ENCODE results near the gene MLLT6. TPM values are rescaled to one million over a fixed set of nuclear protein-coding genes. Genes with fewer than 3 reads are reported as not detected.

MLLT6 gene
- total RNA-seq, 1 experiment from 2014 or later, result 48.0 TPM

DNA sequence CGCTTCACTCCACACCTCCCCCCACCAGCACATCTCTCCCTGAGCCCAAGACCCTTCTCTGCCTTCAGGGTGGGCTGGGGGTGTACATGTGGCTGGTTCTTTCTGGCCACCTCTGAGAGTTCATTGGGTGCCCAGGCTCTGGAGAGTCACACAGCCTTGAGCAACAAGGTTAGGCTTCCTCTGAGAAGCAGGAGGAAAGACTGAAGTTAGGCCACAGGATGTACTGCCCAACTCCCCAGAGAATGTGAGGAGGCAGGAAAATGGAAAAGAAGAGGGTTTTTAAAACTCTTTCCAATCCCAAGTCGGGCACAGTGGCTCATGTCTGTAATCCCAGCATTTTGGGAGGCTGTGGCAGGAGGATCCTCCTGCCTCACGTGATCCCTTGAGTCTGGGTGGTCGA is 35.7 kb downstream of the MLLT6 start:
- ChIA-PET CTCF (no interaction called here), POLR2A (no interaction called here)
- TF ChIP-seq, protein P1, sequence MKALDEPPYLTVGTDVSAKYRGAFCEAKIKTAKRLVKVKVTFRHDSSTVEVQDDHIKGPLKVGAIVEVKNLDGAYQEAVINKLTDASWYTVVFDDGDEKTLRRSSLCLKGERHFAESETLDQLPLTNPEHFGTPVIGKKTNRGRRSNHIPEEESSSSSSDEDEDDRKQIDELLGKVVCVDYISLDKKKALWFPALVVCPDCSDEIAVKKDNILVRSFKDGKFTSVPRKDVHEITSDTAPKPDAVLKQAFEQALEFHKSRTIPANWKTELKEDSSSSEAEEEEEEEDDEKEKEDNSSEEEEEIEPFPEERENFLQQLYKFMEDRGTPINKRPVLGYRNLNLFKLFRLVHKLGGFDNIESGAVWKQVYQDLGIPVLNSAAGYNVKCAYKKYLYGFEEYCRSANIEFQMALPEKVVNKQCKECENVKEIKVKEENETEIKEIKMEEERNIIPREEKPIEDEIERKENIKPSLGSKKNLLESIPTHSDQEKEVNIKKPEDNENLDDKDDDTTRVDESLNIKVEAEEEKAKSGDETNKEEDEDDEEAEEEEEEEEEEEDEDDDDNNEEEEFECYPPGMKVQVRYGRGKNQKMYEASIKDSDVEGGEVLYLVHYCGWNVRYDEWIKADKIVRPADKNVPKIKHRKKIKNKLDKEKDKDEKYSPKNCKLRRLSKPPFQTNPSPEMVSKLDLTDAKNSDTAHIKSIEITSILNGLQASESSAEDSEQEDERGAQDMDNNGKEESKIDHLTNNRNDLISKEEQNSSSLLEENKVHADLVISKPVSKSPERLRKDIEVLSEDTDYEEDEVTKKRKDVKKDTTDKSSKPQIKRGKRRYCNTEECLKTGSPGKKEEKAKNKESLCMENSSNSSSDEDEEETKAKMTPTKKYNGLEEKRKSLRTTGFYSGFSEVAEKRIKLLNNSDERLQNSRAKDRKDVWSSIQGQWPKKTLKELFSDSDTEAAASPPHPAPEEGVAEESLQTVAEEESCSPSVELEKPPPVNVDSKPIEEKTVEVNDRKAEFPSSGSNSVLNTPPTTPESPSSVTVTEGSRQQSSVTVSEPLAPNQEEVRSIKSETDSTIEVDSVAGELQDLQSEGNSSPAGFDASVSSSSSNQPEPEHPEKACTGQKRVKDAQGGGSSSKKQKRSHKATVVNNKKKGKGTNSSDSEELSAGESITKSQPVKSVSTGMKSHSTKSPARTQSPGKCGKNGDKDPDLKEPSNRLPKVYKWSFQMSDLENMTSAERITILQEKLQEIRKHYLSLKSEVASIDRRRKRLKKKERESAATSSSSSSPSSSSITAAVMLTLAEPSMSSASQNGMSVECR (CRISPR knock-in tag; IDR thresholded peaks at IDR 0.05; ENCODE audit: borderline replicate concordance), result no peak
- TF ChIP-seq, protein P2, sequence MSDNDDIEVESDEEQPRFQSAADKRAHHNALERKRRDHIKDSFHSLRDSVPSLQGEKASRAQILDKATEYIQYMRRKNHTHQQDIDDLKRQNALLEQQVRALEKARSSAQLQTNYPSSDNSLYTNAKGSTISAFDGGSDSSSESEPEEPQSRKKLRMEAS (CRISPR knock-in tag; IDR thresholded peaks at IDR 0.05), result no peak
- no peak for TF ChIP-seq MYBL2 (CRISPR knock-in tag; IDR thresholded peaks at IDR 0.05)
- TF ChIP-seq, protein P3, sequence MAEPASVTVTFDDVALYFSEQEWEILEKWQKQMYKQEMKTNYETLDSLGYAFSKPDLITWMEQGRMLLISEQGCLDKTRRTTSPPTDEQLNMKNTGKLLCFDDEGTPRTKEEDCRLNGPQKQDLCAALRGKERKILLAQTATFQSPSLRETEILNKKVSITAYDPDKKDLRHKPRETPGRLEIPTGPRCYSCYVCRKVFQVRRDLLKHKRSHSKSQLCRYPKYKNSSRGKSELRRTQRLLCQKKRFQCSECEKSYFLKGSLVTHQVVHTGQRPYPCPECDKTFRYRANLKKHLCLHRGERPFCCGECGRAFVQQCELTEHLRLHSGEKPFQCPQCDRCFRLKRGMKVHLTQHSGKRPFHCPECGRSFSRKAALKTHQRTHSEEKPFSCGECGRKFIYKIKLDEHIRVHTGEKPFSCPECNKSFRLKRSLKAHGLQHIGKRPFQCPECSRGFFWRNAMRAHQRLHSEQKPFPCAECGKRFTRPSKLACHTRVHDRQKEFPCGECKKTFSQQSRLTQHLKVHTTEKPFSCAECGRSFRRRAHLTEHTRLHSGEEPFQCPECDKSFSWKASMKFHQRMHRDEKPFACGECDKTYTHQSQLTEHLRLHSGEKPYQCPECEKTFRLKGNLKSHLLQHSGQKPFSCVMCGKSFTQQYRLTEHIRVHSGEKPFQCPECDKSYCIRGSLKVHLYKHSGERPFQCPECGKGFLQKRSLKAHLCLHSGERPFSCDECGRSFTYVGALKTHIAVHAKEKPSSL (CRISPR knock-in tag; conservative IDR thresholded peaks at IDR 0.05), result no peak
- TF ChIP-seq, protein P4, sequence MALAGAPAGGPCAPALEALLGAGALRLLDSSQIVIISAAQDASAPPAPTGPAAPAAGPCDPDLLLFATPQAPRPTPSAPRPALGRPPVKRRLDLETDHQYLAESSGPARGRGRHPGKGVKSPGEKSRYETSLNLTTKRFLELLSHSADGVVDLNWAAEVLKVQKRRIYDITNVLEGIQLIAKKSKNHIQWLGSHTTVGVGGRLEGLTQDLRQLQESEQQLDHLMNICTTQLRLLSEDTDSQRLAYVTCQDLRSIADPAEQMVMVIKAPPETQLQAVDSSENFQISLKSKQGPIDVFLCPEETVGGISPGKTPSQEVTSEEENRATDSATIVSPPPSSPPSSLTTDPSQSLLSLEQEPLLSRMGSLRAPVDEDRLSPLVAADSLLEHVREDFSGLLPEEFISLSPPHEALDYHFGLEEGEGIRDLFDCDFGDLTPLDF (CRISPR knock-in tag; IDR thresholded peaks at IDR 0.05), result no peak
- TF ChIP-seq SMAD4 (CRISPR knock-in tag; IDR thresholded peaks at IDR 0.05), result no peak
- TF ChIP-seq ZNF232 (CRISPR knock-in tag; IDR thresholded peaks at IDR 0.05), result no peak
- TF ChIP-seq TEAD1 (CRISPR knock-in tag; IDR thresholded peaks at IDR 0.05), result no peak
- no peak for TF ChIP-seq HMGA2 (CRISPR knock-in tag; IDR thresholded peaks at IDR 0.05)
- no peak for TF ChIP-seq ZNF396 (CRISPR knock-in tag; IDR thresholded peaks at IDR 0.05; ENCODE audit: borderline replicate concordance)
- TF ChIP-seq, protein P5, sequence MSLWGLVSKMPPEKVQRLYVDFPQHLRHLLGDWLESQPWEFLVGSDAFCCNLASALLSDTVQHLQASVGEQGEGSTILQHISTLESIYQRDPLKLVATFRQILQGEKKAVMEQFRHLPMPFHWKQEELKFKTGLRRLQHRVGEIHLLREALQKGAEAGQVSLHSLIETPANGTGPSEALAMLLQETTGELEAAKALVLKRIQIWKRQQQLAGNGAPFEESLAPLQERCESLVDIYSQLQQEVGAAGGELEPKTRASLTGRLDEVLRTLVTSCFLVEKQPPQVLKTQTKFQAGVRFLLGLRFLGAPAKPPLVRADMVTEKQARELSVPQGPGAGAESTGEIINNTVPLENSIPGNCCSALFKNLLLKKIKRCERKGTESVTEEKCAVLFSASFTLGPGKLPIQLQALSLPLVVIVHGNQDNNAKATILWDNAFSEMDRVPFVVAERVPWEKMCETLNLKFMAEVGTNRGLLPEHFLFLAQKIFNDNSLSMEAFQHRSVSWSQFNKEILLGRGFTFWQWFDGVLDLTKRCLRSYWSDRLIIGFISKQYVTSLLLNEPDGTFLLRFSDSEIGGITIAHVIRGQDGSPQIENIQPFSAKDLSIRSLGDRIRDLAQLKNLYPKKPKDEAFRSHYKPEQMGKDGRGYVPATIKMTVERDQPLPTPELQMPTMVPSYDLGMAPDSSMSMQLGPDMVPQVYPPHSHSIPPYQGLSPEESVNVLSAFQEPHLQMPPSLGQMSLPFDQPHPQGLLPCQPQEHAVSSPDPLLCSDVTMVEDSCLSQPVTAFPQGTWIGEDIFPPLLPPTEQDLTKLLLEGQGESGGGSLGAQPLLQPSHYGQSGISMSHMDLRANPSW (CRISPR knock-in tag; conservative IDR thresholded peaks at IDR 0.05; ENCODE audit: low read depth), result no peak
- no peak for TF ChIP-seq NFATC4 (CRISPR knock-in tag; IDR thresholded peaks at IDR 0.05)
- TF ChIP-seq, protein P6, sequence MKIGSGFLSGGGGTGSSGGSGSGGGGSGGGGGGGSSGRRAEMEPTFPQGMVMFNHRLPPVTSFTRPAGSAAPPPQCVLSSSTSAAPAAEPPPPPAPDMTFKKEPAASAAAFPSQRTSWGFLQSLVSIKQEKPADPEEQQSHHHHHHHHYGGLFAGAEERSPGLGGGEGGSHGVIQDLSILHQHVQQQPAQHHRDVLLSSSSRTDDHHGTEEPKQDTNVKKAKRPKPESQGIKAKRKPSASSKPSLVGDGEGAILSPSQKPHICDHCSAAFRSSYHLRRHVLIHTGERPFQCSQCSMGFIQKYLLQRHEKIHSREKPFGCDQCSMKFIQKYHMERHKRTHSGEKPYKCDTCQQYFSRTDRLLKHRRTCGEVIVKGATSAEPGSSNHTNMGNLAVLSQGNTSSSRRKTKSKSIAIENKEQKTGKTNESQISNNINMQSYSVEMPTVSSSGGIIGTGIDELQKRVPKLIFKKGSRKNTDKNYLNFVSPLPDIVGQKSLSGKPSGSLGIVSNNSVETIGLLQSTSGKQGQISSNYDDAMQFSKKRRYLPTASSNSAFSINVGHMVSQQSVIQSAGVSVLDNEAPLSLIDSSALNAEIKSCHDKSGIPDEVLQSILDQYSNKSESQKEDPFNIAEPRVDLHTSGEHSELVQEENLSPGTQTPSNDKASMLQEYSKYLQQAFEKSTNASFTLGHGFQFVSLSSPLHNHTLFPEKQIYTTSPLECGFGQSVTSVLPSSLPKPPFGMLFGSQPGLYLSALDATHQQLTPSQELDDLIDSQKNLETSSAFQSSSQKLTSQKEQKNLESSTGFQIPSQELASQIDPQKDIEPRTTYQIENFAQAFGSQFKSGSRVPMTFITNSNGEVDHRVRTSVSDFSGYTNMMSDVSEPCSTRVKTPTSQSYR (CRISPR knock-in tag; IDR thresholded peaks at IDR 0.05), result no peak
- TF ChIP-seq NR1H2 (CRISPR knock-in tag; IDR thresholded peaks at IDR 0.05), result no peak
- TF ChIP-seq RORB (CRISPR knock-in tag; IDR thresholded peaks at IDR 0.05), result no peak
- TF ChIP-seq, protein P7, sequence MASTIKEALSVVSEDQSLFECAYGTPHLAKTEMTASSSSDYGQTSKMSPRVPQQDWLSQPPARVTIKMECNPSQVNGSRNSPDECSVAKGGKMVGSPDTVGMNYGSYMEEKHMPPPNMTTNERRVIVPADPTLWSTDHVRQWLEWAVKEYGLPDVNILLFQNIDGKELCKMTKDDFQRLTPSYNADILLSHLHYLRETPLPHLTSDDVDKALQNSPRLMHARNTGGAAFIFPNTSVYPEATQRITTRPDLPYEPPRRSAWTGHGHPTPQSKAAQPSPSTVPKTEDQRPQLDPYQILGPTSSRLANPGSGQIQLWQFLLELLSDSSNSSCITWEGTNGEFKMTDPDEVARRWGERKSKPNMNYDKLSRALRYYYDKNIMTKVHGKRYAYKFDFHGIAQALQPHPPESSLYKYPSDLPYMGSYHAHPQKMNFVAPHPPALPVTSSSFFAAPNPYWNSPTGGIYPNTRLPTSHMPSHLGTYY (CRISPR knock-in tag; IDR thresholded peaks at IDR 0.05), result no peak
- TF ChIP-seq, protein P8, sequence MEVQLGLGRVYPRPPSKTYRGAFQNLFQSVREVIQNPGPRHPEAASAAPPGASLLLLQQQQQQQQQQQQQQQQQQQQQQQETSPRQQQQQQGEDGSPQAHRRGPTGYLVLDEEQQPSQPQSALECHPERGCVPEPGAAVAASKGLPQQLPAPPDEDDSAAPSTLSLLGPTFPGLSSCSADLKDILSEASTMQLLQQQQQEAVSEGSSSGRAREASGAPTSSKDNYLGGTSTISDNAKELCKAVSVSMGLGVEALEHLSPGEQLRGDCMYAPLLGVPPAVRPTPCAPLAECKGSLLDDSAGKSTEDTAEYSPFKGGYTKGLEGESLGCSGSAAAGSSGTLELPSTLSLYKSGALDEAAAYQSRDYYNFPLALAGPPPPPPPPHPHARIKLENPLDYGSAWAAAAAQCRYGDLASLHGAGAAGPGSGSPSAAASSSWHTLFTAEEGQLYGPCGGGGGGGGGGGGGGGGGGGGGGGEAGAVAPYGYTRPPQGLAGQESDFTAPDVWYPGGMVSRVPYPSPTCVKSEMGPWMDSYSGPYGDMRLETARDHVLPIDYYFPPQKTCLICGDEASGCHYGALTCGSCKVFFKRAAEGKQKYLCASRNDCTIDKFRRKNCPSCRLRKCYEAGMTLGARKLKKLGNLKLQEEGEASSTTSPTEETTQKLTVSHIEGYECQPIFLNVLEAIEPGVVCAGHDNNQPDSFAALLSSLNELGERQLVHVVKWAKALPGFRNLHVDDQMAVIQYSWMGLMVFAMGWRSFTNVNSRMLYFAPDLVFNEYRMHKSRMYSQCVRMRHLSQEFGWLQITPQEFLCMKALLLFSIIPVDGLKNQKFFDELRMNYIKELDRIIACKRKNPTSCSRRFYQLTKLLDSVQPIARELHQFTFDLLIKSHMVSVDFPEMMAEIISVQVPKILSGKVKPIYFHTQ (CRISPR knock-in tag; IDR thresholded peaks at IDR 0.05), result no peak
- no peak for TF ChIP-seq ZNF263 (CRISPR knock-in tag; IDR thresholded peaks at IDR 0.05; ENCODE audit: low read depth)
- H3K36me3 Mint-ChIP-seq, result peaks cover 30% of the 10 kb centered on the region
- H3K27ac Mint-ChIP-seq, result no peak overlapping the region; the same call in 1 of the 2 replicates
- no peak overlapping the region for H3K4me3 Mint-ChIP-seq
- peaks cover 44% of the 10 kb centered on the region for H3K4me1 Mint-ChIP-seq
- H3K9me3 Mint-ChIP-seq, result no peaks in the 10 kb centered on the region
- no peaks in the 10 kb centered on the region for H3K27me3 Mint-ChIP-seq (ENCODE audit: low read depth)
- ATAC-seq (no peak), DNase-seq (ENCODE audit: low spot score) (no peak)
